T follicular helper cell (primary cell): ENCODE results near the gene SH3GL3.

Source experiments
- DNase-seq: peaks from one replicate; pipeline ENCODE4 v3.0.0-alpha.2; 2020; ENCODE audit warnings: low read depth

Gene SH3GL3

GRCh38 chr15:83462026-83462425 is 14.9 kb downstream of the SH3GL3 start:
- DNase-seq = no peak

GRCh38 chr15:83462953-83463433 is 15.9 kb downstream of the SH3GL3 start:
- DNase-seq = no peak

GRCh38 chr15:83470887-83471286 is 23.7 kb downstream of the SH3GL3 start:
- no peak for DNase-seq

DNA sequence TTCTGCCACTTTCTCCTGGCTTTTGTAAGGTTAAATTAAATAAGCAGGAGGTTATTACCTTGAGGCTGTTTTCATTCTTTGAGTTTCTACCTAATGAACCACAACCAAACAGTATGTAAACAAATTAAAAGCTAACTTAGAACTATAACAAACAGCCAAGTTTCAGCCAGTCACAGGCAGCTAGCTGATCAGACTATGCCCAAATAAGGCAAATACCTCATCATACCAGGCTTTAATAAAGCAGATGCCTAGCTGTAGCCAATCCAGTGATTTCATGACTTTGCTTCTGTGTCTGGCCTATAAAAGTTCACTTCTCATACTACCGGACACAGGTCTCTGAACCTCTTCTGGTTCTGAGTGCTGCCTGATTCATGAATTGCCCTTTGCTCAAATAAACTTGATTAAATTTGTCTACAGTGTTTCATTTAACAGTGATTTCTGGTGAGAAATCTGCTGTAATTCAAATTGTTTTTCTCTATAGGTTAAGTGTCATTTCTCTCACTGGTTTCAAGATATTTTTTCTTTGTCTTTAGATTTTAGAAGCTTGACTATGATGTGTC is 24.2 kb downstream of the SH3GL3 start:
- DNase-seq = no peak

DNA sequence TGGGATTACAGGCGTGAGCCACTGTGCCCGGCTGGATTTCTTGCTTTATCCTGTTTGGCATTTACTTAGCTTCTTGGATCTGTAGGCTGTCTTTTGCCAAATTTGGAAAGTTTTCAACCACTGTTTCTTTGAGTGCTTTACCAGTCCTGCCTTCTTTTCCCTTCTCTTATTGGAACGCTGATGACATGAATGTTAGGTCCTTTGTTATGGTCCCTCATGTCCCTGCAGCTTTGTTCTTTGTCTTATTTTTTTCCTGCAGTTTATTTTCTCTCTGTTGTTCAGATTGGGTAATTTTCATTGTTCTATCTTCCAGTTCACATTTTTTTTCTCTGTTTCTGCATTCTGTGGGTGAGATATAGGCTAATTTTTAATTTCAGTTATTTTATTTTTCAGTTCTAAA is 25.0 kb downstream of the SH3GL3 start:
- DNase-seq = no peak

GRCh38 chr15:83472797-83473196 is 25.7 kb downstream of the SH3GL3 start:
- DNase-seq = no peak

GRCh38 chr15:83474578-83474977 is 27.4 kb downstream of the SH3GL3 start:
- DNase-seq = no peak

DNA sequence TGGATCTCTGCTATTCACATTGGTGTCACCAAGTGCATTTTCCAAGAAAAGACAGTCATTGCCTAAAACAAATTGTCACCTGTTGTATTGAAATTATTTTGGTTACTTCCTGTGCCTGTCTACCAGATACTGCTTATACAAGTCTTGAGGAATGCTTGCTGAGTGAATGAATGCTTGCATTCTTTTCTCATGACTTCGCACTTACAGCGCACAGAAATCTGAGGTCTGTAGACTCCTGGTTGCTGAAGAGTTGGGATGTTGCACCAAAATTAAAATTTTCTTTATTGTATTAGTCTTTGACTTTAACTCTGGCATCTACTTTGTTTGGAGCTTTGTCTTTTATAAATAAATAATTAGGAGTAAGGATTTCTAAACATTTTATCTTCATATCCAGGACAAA is 28.4 kb downstream of the SH3GL3 start:
- DNase-seq = no peak

DNA sequence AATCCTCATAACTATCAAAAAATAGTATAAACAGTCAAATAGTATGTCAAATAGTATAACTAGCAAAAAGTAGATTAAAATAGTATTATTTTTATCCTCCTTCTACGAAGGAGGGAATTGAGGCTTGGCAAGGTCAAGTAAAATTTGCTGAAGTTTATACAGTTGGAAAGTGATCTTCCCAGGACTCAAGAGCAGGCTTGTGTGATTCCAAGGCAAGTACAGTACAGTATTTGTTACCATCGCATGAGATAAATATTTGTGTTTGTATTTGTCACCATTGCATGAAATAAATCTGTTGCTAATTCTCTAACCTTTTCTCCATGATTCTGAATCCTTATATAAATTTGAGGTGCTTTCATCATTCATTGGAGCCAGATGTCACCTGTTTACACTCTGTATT is 28.9 kb downstream of the SH3GL3 start:
- no peak for DNase-seq

DNA sequence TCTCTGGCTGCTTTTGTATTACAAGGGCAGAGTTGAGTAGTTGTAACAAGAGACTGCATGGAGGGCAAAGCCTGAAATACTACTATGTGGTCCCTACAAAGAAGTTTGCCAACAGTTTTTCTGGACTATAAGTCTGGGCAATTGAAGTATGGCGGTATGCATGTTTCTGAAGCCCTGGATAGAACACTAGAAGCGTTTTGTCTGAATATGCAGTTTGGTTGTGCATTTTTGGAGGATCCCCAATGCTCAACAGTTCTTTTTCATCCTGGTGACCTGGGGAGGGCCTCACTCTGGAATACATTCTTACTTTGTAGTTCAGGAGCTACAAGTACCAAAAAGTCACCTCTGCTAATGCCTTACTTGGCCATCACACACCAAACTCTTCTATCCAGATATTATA is 29.6 kb downstream of the SH3GL3 start:
- no peak for DNase-seq

DNA sequence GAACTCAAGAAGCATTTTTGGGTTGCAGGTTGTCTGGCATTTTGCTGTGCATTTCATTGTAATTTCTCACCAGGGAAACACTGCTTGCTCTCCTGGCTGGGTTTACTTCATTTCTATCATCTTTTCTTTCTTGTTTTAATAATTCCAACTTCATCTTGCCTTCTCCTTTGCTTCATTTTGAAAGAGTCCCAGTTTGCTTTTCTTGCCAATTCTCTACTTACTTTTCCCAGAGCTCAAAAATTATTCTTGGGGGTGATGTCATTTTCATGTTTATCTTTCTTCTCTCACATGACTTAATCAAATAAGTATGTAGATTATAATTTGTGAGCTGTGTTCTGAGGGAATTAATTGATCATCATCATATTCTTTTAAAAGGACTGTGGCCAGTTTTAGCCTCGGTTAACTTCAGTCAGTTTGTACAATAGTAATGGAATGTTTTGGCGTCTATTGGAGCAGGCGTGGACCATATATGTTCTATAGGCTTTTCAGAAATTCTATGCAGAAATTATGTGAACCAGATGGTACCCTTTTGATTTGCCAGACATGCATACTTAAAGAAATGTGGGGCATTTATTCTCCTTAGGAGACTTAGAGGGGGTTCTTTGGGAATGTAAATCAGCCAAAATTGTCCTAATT is 30.1 kb downstream of the SH3GL3 start:
- DNase-seq = no peak

GRCh38 chr15:83477808-83478537 is 30.8 kb downstream of the SH3GL3 start:
- no peak for DNase-seq

DNA sequence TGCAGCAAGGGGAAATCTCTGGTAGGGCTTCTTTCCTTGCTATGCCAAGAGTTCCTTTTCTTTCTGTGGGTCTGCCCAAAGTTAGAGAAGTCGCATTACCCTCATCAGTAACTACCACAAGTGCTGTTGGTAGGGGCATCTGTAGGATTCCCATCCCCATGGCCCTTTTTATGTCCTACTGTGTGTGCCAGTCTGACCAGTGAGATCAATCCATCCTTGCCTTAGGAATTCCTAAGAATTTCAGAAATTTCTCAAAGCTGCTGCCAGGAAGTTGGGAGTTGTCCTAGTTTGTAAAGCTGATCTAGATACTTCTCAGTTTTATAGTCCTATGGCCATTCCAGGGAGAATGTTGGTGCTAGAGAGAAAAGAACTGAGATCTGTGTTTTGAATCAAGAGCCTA is 36.5 kb downstream of the SH3GL3 start:
- DNase-seq = no peak

GRCh38 chr15:83484636-83485035 is 37.5 kb downstream of the SH3GL3 start:
- DNase-seq = no peak

- DNase-seq = no peak
These were observed 39.2 kb downstream of the SH3GL3 start for GRCh38 chr15:83486363-83486762.

DNA sequence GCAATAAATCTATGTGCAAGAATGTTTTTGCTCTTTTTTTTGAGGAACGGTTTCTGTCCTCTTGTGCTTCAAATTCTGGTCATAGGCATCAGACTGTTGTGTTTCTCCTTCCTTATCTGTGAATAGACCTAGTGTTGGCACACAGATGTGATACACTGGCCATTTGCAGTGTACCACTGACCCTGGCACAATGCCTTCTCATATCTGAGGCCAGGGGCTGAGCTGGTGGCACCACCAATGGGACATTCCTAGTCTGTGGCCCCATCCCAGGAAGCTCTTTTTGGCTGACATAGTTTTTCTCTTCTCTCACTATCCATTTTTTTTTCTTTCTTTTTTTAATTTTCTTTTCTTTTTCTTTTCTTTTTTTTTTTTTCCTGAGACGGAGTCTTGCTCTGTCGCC is 40.4 kb downstream of the SH3GL3 start:
- no peak for DNase-seq

DNA sequence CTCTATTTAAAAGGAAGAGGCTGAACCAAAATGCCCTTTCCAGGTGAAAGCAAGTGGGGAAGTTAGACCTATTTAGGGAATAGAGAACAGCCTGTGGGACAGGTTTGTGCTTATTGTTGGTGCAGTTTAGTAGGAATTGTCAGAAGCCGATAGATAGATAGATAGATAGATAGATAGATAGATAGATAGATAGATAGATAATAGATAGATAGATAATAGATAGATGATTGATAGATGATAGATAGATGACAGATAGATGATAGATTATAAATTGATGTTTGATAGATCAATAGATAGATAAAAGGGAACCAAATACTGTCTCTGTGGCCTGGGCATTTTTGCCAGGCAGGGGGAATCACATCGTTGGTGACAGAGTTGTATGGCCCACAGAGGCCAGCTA is 42.5 kb downstream of the SH3GL3 start:
- no peak for DNase-seq

GRCh38 chr15:83491486-83491885 is 44.3 kb downstream of the SH3GL3 start:
- no peak for DNase-seq

- DNase-seq = no peak
These were observed 49.6 kb downstream of the SH3GL3 start for GRCh38 chr15:83496766-83497165.

GRCh38 chr15:83498374-83498773 is 51.2 kb downstream of the SH3GL3 start:
- DNase-seq = no peak

DNA sequence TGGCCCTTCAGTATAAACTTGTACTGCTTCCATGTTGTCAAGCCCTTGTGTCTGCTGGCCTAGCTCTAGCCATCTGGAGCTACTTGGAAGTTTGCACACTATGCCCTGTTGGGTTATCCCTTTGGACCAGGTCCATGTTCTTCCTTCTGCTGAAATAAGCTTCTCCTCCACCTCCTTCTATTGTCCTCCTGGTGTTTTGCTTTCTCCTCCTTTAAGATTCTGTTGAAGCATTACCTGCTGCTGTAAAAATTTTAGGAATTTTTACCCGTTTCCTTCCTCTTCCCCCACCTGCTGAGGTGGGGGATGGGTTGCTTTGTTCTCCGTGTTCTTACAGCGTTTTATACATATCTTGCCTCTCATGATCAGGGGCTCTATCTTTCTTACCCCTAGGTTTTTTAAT is 51.7 kb downstream of the SH3GL3 start:
- DNase-seq = no peak

DNA sequence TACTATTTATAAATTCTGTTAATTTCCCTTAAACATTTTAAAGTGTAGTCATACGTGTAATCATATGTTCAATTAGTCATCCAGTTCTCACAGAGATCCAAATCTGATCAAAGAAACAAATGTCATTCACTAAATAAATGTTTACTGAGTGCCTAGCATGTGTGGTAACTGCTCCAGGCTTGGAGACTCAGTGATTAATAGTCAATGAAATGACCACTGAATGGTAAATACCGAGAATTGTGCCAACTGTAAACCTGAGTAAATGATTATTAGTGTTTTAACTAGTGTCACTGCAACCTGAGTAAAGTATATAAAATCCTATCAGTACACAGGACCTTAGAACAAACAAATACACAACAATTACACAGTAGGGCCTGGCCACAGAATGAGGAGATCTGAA is 52.3 kb downstream of the SH3GL3 start:
- no peak for DNase-seq

GRCh38 chr15:83503595-83504364 is 56.6 kb downstream of the SH3GL3 start:
- no peak for DNase-seq
